Liver (tissue), 9 donors: ENCODE measurements around the gene GPR84. TPM values are rescaled to one million over a fixed set of nuclear protein-coding genes. Genes with fewer than 3 reads are reported as not detected.

Source experiments
- DNase-seq: peaks from one replicate; pipeline ENCODE4 v3.0.0-alpha.2; 2017; ENCODE audit warnings: low spot score
- H3K27ac ChIP-seq, 2 donors: one replicate each; pipeline ENCODE4 v1.7.0; 2013; ENCODE audit warnings: inconsistent platforms in 2 of 2, low read length in 2 of 2, control low read depth in 1 of 2, low read depth in 1 of 2, mild to moderate bottlenecking in 1 of 2
- H3K27me3 ChIP-seq, 4 donors: one replicate each; pipeline versions ENCODE4 v1.6.1 to v1.7.0; 2013; ENCODE audit warnings: low read length in 3 of 4, inconsistent platforms in 1 of 4, mild to moderate bottlenecking in 1 of 4, moderate library complexity in 1 of 4; ENCODE audit not compliant: control insufficient read depth in 4 of 4, insufficient read depth in 4 of 4
- H3K36me3 ChIP-seq, 4 donors: one replicate each; pipeline versions ENCODE4 v1.6.1 to v1.7.0; 2013; ENCODE audit warnings: low read length in 3 of 4, mild to moderate bottlenecking in 3 of 4, low read depth in 1 of 4, moderate library complexity in 1 of 4; ENCODE audit not compliant: control insufficient read depth in 4 of 4, insufficient read depth in 3 of 4
- H3K4me1 ChIP-seq, 4 donors: one replicate each; pipeline versions ENCODE4 v1.6.1 to v1.7.0; 2013; ENCODE audit warnings: low read length in 3 of 4, mild to moderate bottlenecking in 3 of 4, moderate library complexity in 1 of 4; ENCODE audit not compliant: control insufficient read depth in 4 of 4, insufficient read depth in 4 of 4
- H3K4me3 ChIP-seq, 3 donors: one replicate each; pipeline versions ENCODE4 v1.6.1 to v1.7.0; 2013; ENCODE audit warnings: low read length in 3 of 3, control low read depth in 1 of 3, low read depth in 1 of 3, mild to moderate bottlenecking in 1 of 3
- H3K9ac ChIP-seq, 2 donors: one replicate each; pipeline ENCODE4 v1.7.0; 2013; ENCODE audit warnings: low read length in 2 of 2, mild to moderate bottlenecking in 2 of 2, moderate library complexity in 2 of 2, control low read depth in 1 of 2, low read depth in 1 of 2
- H3K9me3 ChIP-seq, 4 donors: one replicate each; pipeline versions ENCODE4 v1.6.1 to v1.7.0; 2013; ENCODE audit warnings: low read length in 3 of 4; ENCODE audit not compliant: control insufficient read depth in 4 of 4
- EGR1 ChIP-seq, 2 donors: IDR thresholded peaks; 2 replicates each; pipeline ENCODE4 v1.6.1; 2016 to 2018; ENCODE audit warnings: antibody characterized with exemption in 2 of 2, low read depth in 2 of 2
- FOXA1 ChIP-seq: IDR thresholded peaks from 2 replicates; pipeline ENCODE4 v1.6.1; 2016; ENCODE audit warnings: antibody characterized with exemption
- FOXA2 ChIP-seq: IDR thresholded peaks from 2 replicates; pipeline ENCODE4 v1.6.1; 2016; ENCODE audit warnings: antibody characterized with exemption
- GABPA ChIP-seq, 2 donors: IDR thresholded peaks in 1 of 2; conservative IDR thresholded peaks in 1 of 2; 2 replicates each; pipeline ENCODE4 v1.6.1; 2016; ENCODE audit warnings: antibody characterized with exemption in 2 of 2, mild to moderate bottlenecking in 1 of 2, moderate library complexity in 1 of 2
- HNF4G ChIP-seq: IDR thresholded peaks from 2 replicates; pipeline ENCODE4 v1.6.1; 2016; ENCODE audit warnings: antibody characterized with exemption
- JUND ChIP-seq, 2 donors: IDR thresholded peaks; 2 replicates each; pipeline ENCODE4 v1.6.1; 2016; ENCODE audit warnings: antibody characterized with exemption in 2 of 2
- NR2F2 ChIP-seq: IDR thresholded peaks from 2 replicates; pipeline ENCODE4 v1.6.1; 2016; ENCODE audit warnings: antibody characterized with exemption
- RAD21 ChIP-seq, 2 donors: IDR thresholded peaks; 2 replicates each; pipeline ENCODE4 v1.6.1; 2016; ENCODE audit warnings: antibody characterized with exemption in 2 of 2, mild to moderate bottlenecking in 2 of 2
- RXRA ChIP-seq, 2 donors: IDR thresholded peaks; 2 replicates each; pipeline ENCODE4 v1.6.1; 2017 to 2018; ENCODE audit warnings: antibody characterized with exemption in 2 of 2, mild to moderate bottlenecking in 1 of 2
- SP1 ChIP-seq: IDR thresholded peaks from 2 replicates; pipeline ENCODE4 v1.6.1; 2018; ENCODE audit warnings: antibody characterized with exemption, mild to moderate bottlenecking
- TAF1 ChIP-seq: conservative IDR thresholded peaks from 2 replicates; pipeline ENCODE4 v1.6.1; 2016; ENCODE audit warnings: antibody characterized with exemption, mild to moderate bottlenecking
- YY1 ChIP-seq: IDR thresholded peaks from 2 replicates; pipeline ENCODE4 v1.6.1; 2016; ENCODE audit warnings: antibody characterized with exemption, mild to moderate bottlenecking
- WGBS: extraction: QIAGEN DNeasy Blood & Tissue Kit; methylation state at CpG from one replicate; pipeline ENCODE4 v1.1.7; 2013; 5-methylcytosine and 5-hydroxymethylcytosine counted together
- polyA plus RNA-seq, 2 donors: library from polyadenylated mRNA; stranded (reverse) in 1 of 2; unstranded in 1 of 2; fragments of 200-250 nt in 1 of 2; fragments of >200 nt in 1 of 2; fragmentation: Nextera tagmentation in 1 of 2; extraction: Ambion mirVana in 1 of 2; gene quantifications; one replicate each; pipeline versions ENCODE4 v1.2.1 to v1.2.3, GENCODE V29; 2013 to 2015
- total RNA-seq, 2 donors: library from RNA; depleted of rRNA; stranded (reverse); fragments of >200 nt; gene quantifications; one replicate each; pipeline ENCODE4 v1.2.3, GENCODE V29; 2014
- TF ChIP-seq, protein P1 (sequence below): IDR thresholded peaks from 2 replicates; pipeline ENCODE4 v1.6.1; 2016; ENCODE audit warnings: antibody characterized with exemption
- TF ChIP-seq, protein P2 (sequence below): IDR thresholded peaks from 2 replicates; pipeline ENCODE4 v1.6.1; 2016; ENCODE audit warnings: antibody characterized with exemption, mild to moderate bottlenecking
- TF ChIP-seq, protein P3 (sequence below): IDR thresholded peaks from 2 replicates; pipeline ENCODE4 v1.6.1; 2016; ENCODE audit warnings: antibody characterized with exemption
- TF ChIP-seq, protein P4 (sequence below): IDR thresholded peaks from 2 replicates; pipeline ENCODE4 v1.6.1; 2016; ENCODE audit warnings: antibody characterized with exemption
- donor health status: healthy.
- donor health status: healthy.
- donor health status: healthy.
- donor health status: healthy.
- donor health status: healthy.

The GPR84 gene
- total and polyA plus RNA-seq, 4 donors, result 0.09 to 0.37 (median 0.33) TPM; not detected in 1

DNA sequence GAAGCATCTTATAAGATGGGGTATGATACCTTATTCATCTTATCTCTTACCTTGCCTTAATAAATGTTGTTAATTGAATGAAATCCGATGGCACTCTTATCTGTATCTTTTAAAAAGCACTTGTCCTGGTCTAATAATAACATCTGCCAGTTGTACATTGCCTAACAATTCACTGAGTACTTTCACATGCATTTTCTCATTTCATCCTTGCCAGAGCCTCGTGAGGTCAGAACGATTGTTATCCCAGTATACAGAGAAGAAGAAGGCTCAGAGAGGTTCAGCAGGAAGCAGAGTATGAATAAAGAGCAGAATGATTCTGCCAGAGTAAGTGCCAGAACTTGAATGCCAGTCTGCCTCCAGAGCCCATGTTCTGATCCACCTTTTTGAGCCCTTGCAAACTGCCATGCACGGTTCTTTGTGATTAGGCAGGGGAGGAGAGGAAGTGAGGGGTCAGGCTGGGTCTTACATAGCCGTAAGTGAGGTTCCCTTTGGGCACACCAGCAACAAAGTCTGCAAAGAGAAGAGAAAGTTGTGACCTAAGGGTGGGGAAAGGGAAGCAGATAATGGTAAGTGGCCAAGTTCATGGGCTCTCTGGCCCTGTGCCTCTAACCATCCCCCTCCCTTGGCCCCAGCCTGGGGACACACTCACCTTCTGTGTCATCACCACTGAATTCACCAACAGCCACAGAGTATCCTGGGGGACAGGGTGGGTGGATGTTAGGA, 43.1 kb upstream of the GPR84 start:
- no peaks in the 10 kb centered on the region for H3K9me3 ChIP-seq
- TF ChIP-seq, protein P1, sequence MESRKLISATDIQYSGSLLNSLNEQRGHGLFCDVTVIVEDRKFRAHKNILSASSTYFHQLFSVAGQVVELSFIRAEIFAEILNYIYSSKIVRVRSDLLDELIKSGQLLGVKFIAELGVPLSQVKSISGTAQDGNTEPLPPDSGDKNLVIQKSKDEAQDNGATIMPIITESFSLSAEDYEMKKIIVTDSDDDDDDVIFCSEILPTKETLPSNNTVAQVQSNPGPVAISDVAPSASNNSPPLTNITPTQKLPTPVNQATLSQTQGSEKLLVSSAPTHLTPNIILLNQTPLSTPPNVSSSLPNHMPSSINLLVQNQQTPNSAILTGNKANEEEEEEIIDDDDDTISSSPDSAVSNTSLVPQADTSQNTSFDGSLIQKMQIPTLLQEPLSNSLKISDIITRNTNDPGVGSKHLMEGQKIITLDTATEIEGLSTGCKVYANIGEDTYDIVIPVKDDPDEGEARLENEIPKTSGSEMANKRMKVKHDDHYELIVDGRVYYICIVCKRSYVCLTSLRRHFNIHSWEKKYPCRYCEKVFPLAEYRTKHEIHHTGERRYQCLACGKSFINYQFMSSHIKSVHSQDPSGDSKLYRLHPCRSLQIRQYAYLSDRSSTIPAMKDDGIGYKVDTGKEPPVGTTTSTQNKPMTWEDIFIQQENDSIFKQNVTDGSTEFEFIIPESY, result no peak
- peak; percentile 72 for TF ChIP-seq NR2F2
- peak overlapping the region in 1 of 2 donors; percentile 30 for H3K27ac ChIP-seq

DNA sequence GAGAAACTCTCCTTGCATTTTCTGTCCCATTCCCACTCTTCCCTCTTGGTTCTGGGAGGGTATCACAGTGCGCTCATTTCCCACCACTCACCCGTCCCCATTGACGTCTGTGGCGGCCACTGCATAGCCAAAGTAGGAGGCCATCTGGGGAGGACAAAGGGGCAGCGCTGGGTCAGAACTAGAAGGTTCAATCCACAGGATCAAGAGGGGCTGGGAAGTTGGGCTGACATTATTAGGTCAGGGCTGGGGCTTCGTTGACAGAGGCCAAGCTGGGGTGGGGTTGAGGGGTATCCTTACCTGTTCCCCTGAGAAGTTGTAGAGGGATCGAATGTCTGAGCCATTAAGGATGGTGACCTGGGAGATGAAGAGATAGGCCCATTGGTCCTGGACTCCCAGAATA, 41.3 kb upstream of the GPR84 start:
- peaks cover 24 to 70% (median 57%) of the 10 kb centered on the region in 4 donors for H3K36me3 ChIP-seq
- H3K27ac ChIP-seq, result no peak overlapping the region
- no peak for DNase-seq

More for the DNA sequence above, 43.1 kb upstream of the GPR84 start:
- H3K36me3 ChIP-seq, result peaks cover 19 to 53% (median 43%) of the 10 kb centered on the region in 4 donors
- H3K4me1 ChIP-seq, result peaks cover 2 to 30% (median 21%) of the 10 kb centered on the region in 4 donors
- WGBS, result 37% methylated on average over 5 of the region's 5 CpGs
- H3K4me3 ChIP-seq, result no peak overlapping the region
- H3K27me3 ChIP-seq, result no peaks in the 10 kb centered on the region
- DNase-seq, result no peak
- H3K9ac ChIP-seq, result no peak overlapping the region

DNA sequence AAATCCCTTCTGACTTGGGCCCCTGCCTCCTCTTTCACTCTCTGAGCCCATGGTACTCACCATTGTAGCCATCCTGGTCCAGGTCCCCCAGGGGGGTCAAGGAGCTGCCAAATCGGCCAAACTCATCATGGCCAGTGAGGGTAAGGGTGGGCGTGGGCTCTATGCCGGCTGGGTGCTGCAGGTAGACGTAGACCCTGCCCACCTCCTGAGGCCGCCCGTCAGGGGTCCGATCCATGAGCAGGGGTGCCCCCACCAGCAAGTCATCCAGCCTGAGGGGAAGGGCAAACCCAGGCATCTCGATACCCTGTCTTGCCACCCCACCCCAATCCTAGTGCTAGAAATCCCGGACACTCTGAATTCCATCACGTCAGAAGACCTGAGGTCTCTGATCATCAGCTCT, 40.8 kb upstream of the GPR84 start:
- Histone ChIP-seq H3K4me3 (no peak overlapping the region), H3K27ac (no peak overlapping the region), H3K4me1 (peaks cover 0 to 26% (median 16%) of the 10 kb centered on the region in 4 donors), H3K36me3 (peaks cover 25 to 75% (median 62%) of the 10 kb centered on the region in 4 donors), H3K9ac (no peak overlapping the region), H3K9me3 (no peaks in the 10 kb centered on the region), H3K27me3 (no peaks in the 10 kb centered on the region)
- no peak for DNase-seq
- WGBS, result 91% methylated on average over 10 of the region's 10 CpGs
- TF ChIP-seq JUND (IDR thresholded peaks at IDR 0.05) (no peak), RAD21 (IDR thresholded peaks at IDR 0.05) (no peak), EGR1 (IDR thresholded peaks at IDR 0.05; ENCODE audit: low read depth in 2 of 2) (no peak), GABPA (IDR thresholded peaks at IDR 0.05 in 1 of 2, conservative IDR thresholded peaks at IDR 0.05 in 1 of 2) (no peak), FOXA1 (no peak), HNF4G (no peak), NR2F2 (no peak), FOXA2 (no peak), RXRA (IDR thresholded peaks at IDR 0.05) (no peak), TAF1 (no peak), YY1 (no peak)
- TF ChIP-seq, protein P2, sequence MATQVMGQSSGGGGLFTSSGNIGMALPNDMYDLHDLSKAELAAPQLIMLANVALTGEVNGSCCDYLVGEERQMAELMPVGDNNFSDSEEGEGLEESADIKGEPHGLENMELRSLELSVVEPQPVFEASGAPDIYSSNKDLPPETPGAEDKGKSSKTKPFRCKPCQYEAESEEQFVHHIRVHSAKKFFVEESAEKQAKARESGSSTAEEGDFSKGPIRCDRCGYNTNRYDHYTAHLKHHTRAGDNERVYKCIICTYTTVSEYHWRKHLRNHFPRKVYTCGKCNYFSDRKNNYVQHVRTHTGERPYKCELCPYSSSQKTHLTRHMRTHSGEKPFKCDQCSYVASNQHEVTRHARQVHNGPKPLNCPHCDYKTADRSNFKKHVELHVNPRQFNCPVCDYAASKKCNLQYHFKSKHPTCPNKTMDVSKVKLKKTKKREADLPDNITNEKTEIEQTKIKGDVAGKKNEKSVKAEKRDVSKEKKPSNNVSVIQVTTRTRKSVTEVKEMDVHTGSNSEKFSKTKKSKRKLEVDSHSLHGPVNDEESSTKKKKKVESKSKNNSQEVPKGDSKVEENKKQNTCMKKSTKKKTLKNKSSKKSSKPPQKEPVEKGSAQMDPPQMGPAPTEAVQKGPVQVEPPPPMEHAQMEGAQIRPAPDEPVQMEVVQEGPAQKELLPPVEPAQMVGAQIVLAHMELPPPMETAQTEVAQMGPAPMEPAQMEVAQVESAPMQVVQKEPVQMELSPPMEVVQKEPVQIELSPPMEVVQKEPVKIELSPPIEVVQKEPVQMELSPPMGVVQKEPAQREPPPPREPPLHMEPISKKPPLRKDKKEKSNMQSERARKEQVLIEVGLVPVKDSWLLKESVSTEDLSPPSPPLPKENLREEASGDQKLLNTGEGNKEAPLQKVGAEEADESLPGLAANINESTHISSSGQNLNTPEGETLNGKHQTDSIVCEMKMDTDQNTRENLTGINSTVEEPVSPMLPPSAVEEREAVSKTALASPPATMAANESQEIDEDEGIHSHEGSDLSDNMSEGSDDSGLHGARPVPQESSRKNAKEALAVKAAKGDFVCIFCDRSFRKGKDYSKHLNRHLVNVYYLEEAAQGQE, result no peak
- TF ChIP-seq, protein P3, sequence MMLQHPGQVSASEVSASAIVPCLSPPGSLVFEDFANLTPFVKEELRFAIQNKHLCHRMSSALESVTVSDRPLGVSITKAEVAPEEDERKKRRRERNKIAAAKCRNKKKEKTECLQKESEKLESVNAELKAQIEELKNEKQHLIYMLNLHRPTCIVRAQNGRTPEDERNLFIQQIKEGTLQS, result no peak
- TF ChIP-seq, protein P4, sequence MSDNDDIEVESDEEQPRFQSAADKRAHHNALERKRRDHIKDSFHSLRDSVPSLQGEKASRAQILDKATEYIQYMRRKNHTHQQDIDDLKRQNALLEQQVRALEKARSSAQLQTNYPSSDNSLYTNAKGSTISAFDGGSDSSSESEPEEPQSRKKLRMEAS, result no peak

More for the DNA sequence above, 41.3 kb upstream of the GPR84 start:
- no peaks in the 10 kb centered on the region for H3K9me3 ChIP-seq
- peaks cover 0 to 26% (median 16%) of the 10 kb centered on the region in 4 donors for H3K4me1 ChIP-seq
- H3K9ac ChIP-seq, result no peak overlapping the region
- TF ChIP-seq, protein P4, result no peak
- TF ChIP-seq JUND (IDR thresholded peaks at IDR 0.05) (no peak), RXRA (IDR thresholded peaks at IDR 0.05) (no peak), TAF1 (no peak), SP1 (no peak), GABPA (IDR thresholded peaks at IDR 0.05 in 1 of 2, conservative IDR thresholded peaks at IDR 0.05 in 1 of 2) (no peak)
- TF ChIP-seq, protein P1, result no peak
- WGBS, result 96% methylated on average over 7 of the region's 7 CpGs
- no peak overlapping the region for H3K4me3 ChIP-seq
- no peaks in the 10 kb centered on the region for H3K27me3 ChIP-seq
